VCaP (cell line): ENCODE data around the gene HMGA1.

Source experiments
- H3K27ac ChIP-seq: fragments of 450-650 bp; 2 replicates; pipeline ENCODE4 v1.5.1; 2017
- TF ChIP-seq, protein P1 (sequence below): fragments of 450-650 bp; conservative IDR thresholded peaks from 2 replicates; pipeline ENCODE4 v1.5.1; 2017; ENCODE audit warnings: mild to moderate bottlenecking, moderate library complexity

Gene HMGA1

DNA sequence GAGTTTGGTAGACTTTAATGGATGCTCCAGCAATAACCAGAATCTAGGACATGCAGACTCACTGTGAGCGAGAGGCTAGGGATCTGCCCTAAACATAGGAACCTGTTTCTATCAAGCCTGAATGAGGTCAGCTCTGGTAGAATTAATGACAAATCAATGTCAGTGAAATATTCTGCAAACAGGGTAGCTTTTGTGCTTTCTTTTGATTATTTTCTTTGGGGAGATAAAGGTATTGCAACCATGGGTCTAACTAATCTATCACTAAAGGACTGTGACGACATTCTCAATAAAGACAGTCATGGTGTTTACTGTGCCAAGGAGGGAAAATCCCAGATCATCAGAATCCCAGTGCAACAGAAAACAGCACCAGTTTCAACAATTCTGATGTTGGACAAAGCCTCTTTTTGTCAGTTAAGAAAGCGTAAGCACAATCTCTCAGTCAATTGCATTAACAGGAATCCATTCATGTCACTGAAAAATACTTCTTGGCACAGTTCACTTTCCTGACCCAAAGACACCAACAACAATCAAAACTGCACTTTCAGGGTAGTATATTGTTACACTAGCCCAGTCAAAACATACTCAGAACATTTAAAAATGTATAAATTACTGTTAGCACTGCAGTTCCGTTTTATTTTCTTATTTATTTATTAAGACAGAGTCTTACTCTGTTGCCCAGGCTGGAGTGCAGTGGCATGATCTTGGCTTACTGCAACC, 48.9 kb downstream of the HMGA1 start:
- H3K27ac ChIP-seq: no peak overlapping the region
- TF ChIP-seq, protein P1, sequence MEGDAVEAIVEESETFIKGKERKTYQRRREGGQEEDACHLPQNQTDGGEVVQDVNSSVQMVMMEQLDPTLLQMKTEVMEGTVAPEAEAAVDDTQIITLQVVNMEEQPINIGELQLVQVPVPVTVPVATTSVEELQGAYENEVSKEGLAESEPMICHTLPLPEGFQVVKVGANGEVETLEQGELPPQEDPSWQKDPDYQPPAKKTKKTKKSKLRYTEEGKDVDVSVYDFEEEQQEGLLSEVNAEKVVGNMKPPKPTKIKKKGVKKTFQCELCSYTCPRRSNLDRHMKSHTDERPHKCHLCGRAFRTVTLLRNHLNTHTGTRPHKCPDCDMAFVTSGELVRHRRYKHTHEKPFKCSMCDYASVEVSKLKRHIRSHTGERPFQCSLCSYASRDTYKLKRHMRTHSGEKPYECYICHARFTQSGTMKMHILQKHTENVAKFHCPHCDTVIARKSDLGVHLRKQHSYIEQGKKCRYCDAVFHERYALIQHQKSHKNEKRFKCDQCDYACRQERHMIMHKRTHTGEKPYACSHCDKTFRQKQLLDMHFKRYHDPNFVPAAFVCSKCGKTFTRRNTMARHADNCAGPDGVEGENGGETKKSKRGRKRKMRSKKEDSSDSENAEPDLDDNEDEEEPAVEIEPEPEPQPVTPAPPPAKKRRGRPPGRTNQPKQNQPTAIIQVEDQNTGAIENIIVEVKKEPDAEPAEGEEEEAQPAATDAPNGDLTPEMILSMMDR: no peak

DNA sequence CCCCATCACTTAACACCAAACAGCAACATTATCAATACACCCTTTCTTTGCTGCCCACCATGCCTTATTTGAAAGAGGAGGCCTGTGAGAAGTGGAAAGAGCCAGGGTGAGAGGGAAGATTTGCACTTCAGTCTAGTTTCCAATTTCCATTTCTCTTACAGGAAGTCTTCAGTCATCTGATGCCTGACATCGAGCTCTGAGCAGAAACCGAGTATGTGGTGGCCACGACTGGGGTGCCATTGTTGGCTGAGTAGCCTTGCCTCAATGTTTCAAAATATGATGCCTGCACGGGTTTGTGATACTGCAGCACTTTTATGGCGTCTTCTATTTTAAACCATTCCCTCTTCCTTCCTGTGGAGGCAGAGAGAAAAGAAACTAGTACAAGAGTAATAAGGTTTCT, 51.9 kb downstream of the HMGA1 start:
- TF ChIP-seq, protein P1: no peak
- no peak overlapping the region for H3K27ac ChIP-seq

DNA sequence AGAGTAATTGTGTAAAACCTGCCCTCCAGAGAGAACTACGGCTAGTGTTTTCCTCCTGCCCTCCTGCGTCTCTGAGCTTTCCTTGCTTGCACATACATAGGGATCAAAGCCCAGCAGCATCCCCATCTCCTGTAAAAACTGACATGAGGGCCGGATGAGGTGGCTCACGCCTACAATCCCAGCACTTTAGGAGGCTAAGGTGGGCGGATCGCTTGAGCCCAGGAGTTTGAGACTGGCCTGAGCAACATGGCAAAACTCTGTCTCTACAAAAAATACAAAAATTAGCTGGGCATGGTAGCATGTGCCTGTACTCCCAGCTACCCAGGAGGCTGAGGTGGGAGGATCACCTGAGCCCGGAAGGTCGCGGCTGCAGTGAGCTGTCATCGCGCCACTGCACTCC, 52.5 kb downstream of the HMGA1 start:
- TF ChIP-seq, protein P1: no peak
- no peak overlapping the region for H3K27ac ChIP-seq

DNA sequence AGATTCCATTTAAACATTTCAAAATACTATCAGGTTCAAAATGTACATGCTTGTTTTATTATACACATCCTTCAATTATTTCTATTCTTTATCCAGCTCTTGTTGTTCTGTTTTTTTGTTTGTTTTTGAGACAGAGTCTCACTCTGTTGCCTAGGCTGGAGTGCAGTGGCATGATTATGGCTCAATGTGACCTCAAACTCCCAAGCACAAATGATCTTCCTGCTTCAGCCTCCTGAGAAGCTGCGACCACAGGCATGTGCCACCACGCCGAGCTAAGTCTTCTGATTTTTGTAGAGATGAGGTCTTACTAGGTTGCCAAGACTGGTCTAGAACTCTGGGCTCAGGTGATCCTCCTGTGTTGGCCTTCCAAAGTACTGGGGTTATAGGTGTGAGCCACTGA, 56.3 kb downstream of the HMGA1 start:
- TF ChIP-seq, protein P1: no peak
- H3K27ac ChIP-seq: no peak overlapping the region

DNA sequence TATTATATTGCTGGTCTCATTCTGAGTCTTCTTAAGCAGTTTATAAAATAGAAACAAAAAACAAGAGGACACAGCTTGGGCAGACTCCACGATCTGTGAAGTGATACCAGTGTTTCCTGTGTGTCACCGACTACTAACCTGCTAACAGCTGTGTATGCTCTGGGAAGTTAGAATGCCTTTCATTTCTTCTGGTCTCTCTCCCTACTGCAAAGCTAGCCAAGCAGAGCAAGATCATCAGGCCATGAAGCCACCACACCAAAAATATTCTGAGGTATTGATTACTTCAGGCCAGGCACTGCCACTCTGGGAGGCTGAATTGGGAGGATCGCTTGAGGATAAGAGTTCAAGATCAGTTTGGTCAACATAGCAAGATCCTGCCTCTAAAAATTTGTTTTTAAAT, 59.0 kb downstream of the HMGA1 start:
- no peak overlapping the region for H3K27ac ChIP-seq
- TF ChIP-seq, protein P1: no peak
